SK-N-SH (cell line): ENCODE measurements around the gene CD300LG. TPM values are rescaled to one million over a fixed set of nuclear protein-coding genes. Genes with fewer than 3 reads are reported as not detected.

Experiments used
- CTCF ChIA-PET: fragments of 300-600, 350-600 bp; formaldehyde crosslinking; extraction: SDS; loops from one replicate; lab custom pipeline; 2021; lab: Yijun Ruan, JAX
- POLR2A ChIA-PET: fragments of 350-600 bp; sonication (Branson Sonifier 250); formaldehyde crosslinking; extraction: SDS; loops from one replicate; lab custom pipeline; 2020; ENCODE audit warnings: antibody characterized with exemption, inconsistent platforms; lab: Yijun Ruan, JAX
- DNase-seq: peaks from one replicate; pipeline ENCODE4 v3.0.0; 2012
- H2AFZ ChIP-seq: fragments of 200-600 bp; sonication (generic); 2 replicates; pipeline ENCODE4 v1.8.1; 2016; ENCODE audit warnings: antibody characterized with exemption, mild to moderate bottlenecking, low read depth
- H3F3A ChIP-seq: fragments of 200-600 bp; sonication (generic); replicated peaks from 2 replicates; pipeline ENCODE3; 2016; ENCODE audit warnings: antibody characterized with exemption, mild to moderate bottlenecking; ENCODE audit not compliant: insufficient read depth
- H3K27ac ChIP-seq, 2 experiments: fragments of 200-500 bp in 1 of 2; fragments of 200-600 bp in 1 of 2; sonication (Bioruptor generic) in 1 of 2; sonication (generic), shearing (Covaris generic) in 1 of 2; 2 replicates each; pipeline versions ENCODE4 v1.5.1 to v1.6.1; 2014 to 2016; ENCODE audit warnings: low read depth in 2 of 2, inconsistent platforms in 1 of 2, low read length in 1 of 2, mild to moderate bottlenecking in 1 of 2, mixed read lengths in 1 of 2
- H3K27me3 ChIP-seq: fragments of 200-600 bp; sonication (generic), shearing (Covaris generic); 2 replicates; pipeline ENCODE4 v1.6.1; 2016; ENCODE audit warnings: mixed run types; ENCODE audit not compliant: insufficient read depth
- H3K36me3 ChIP-seq, 2 experiments: fragments of 200-500 bp in 1 of 2; fragments of 200-600 bp in 1 of 2; sonication (Bioruptor generic) in 1 of 2; sonication (generic) in 1 of 2; replicated peaks in 1 of 2; 2 replicates each; pipeline versions ENCODE3 to v1.5.1; 2014 to 2016; ENCODE audit warnings: low read length in 1 of 2, mild to moderate bottlenecking in 1 of 2; ENCODE audit not compliant: insufficient read depth in 2 of 2, control insufficient read depth in 1 of 2
- H3K4me1 ChIP-seq, 2 experiments: fragments of 200-500 bp in 1 of 2; fragments of 200-600 bp in 1 of 2; sonication (Bioruptor generic) in 1 of 2; sonication (generic), shearing (Covaris generic) in 1 of 2; 2 replicates each; pipeline versions ENCODE4 v1.5.1 to v1.6.1; 2014 to 2016; ENCODE audit warnings: low read depth in 1 of 2, low read length in 1 of 2, mixed run types in 1 of 2; ENCODE audit not compliant: insufficient read depth in 2 of 2, control insufficient read depth in 1 of 2
- H3K4me2 ChIP-seq: fragments of 200-600 bp; sonication (generic), shearing (Covaris generic); 2 replicates; pipeline ENCODE4 v1.6.1; 2017; ENCODE audit warnings: mixed run types
- H3K4me3 ChIP-seq, 2 experiments: fragments of 200-500 bp in 1 of 2; fragments of 200-600 bp in 1 of 2; sonication (Bioruptor generic) in 1 of 2; sonication (generic), shearing (Covaris generic) in 1 of 2; 2 replicates each; pipeline versions ENCODE4 v1.5.1 to v1.8.1; 2014 to 2016; ENCODE audit warnings: low read depth in 2 of 2, inconsistent platforms in 1 of 2, low read length in 1 of 2, mild to moderate bottlenecking in 1 of 2, mixed read lengths in 1 of 2, moderate library complexity in 1 of 2
- H3K79me2 ChIP-seq: fragments of 200-600 bp; sonication (generic); 2 replicates; pipeline ENCODE4 v1.8.1; 2017; ENCODE audit warnings: mild to moderate bottlenecking; ENCODE audit not compliant: insufficient read depth
- H3K9ac ChIP-seq: fragments of 200-600 bp; sonication (generic); 2 replicates; pipeline ENCODE4 v1.6.1; 2017; ENCODE audit warnings: mixed run types
- H3K9me2 ChIP-seq: fragments of 200-600 bp; sonication (generic); 2 replicates; pipeline ENCODE4 v1.6.1; 2017; ENCODE audit warnings: mixed run types
- H3K9me3 ChIP-seq: fragments of 200-600 bp; sonication (generic); 2 replicates; pipeline ENCODE4 v1.6.1; 2017; ENCODE audit warnings: mixed run types, mild to moderate bottlenecking, moderate library complexity
- H4K20me1 ChIP-seq: fragments of 200-600 bp; sonication (generic); 2 replicates; pipeline ENCODE4 v1.6.1; 2017; ENCODE audit warnings: mild to moderate bottlenecking, mixed run types; ENCODE audit not compliant: insufficient read depth
- CHD2 ChIP-seq: fragments of 150-350 bp; IDR thresholded peaks from 2 replicates; pipeline ENCODE4 v1.6.1; 2018; ENCODE audit warnings: low read length; ENCODE audit not compliant: partially characterized antibody
- ELF1 ChIP-seq: IDR thresholded peaks from 2 replicates; pipeline ENCODE4 v1.4.0; 2012
- EZH2phosphoT487 ChIP-seq: fragments of 200-600 bp; sonication (generic); IDR thresholded peaks from 2 replicates; pipeline ENCODE4 v1.6.1; 2017; ENCODE audit warnings: low read depth, mixed run types, mild to moderate bottlenecking, antibody characterized with exemption, moderate library complexity, borderline replicate concordance
- GATA2 ChIP-seq: sonication (generic); formaldehyde crosslinking; IDR thresholded peaks from 2 replicates; pipeline ENCODE4 v1.5.0; 2020; ENCODE audit warnings: mild to moderate bottlenecking, missing genetic modification reagents
- JUND ChIP-seq: IDR thresholded peaks from 2 replicates; pipeline ENCODE4 v1.4.0; 2012
- MXI1 ChIP-seq: IDR thresholded peaks from 2 replicates; pipeline ENCODE4 v1.6.1; 2012; ENCODE audit warnings: mild to moderate bottlenecking, low read depth, low read length, improper control_type of control experiment
- NRF1 ChIP-seq: IDR thresholded peaks from 2 replicates; pipeline ENCODE4 v1.6.1; 2012; ENCODE audit warnings: low read depth, mild to moderate bottlenecking, low read length
- POLR2AphosphoS5 ChIP-seq: IDR thresholded peaks from 2 replicates; pipeline ENCODE4 v1.6.1; 2012; ENCODE audit warnings: low read depth, low read length
- RAD21 ChIP-seq: IDR thresholded peaks from 2 replicates; pipeline ENCODE4 v1.6.1; 2012; ENCODE audit warnings: mild to moderate bottlenecking, low read length
- RCOR1 ChIP-seq: fragments of 150-350 bp; IDR thresholded peaks from 2 replicates; pipeline ENCODE4 v1.6.1; 2017; ENCODE audit warnings: antibody characterized with exemption, low read length
- REST ChIP-seq: IDR thresholded peaks from 2 replicates; pipeline ENCODE4 v1.6.1; 2012; ENCODE audit warnings: mild to moderate bottlenecking, low read depth, low read length, moderate library complexity
- RXRA ChIP-seq: IDR thresholded peaks from 2 replicates; pipeline ENCODE4 v1.4.0; 2012; ENCODE audit warnings: low read depth, mild to moderate bottlenecking, borderline replicate concordance
- SIN3A ChIP-seq: IDR thresholded peaks from 2 replicates; pipeline ENCODE4 v1.6.1; 2012; ENCODE audit warnings: low read depth, mild to moderate bottlenecking, low read length, moderate library complexity, borderline replicate concordance
- TCF12 ChIP-seq: IDR thresholded peaks from 2 replicates; pipeline ENCODE4 v1.4.0; 2012
- YY1 ChIP-seq: IDR thresholded peaks from 2 replicates; pipeline ENCODE4 v1.4.0; 2012; ENCODE audit warnings: low read depth, mild to moderate bottlenecking
- WGBS: methylation state at CpG from one replicate; pipeline ENCODE4 v1.1.6; 2017; ENCODE audit warnings: low lambda C conversion rate; 5-methylcytosine and 5-hydroxymethylcytosine counted together
- polyA plus RNA-seq, 3 experiments: library from polyadenylated mRNA; depleted of rRNA; stranded (reverse); fragments of >200 nt; gene quantifications; 2 replicates each; pipeline ENCODE4 v1.2.3, GENCODE V29; 2012
- TF ChIP-seq, protein P1 (sequence below): IDR thresholded peaks from 2 replicates; pipeline ENCODE4 v1.4.0; 2012; ENCODE audit warnings: low read depth
- TF ChIP-seq, protein P2 (sequence below): fragments of 150-350 bp; IDR thresholded peaks from 2 replicates; pipeline ENCODE4 v1.6.1; 2017; ENCODE audit warnings: antibody characterized with exemption, low read length, low read depth, borderline replicate concordance
- TF ChIP-seq, protein P3 (sequence below): IDR thresholded peaks from 2 replicates; pipeline ENCODE4 v1.4.0; 2012; ENCODE audit warnings: low read depth, borderline replicate concordance
- TF ChIP-seq, protein P4 (sequence below): IDR thresholded peaks from 2 replicates; pipeline ENCODE4; 2012
- TF ChIP-seq, protein P5 (sequence below): fragments of 150-350 bp; IDR thresholded peaks from 2 replicates; pipeline ENCODE4 v1.6.1; 2016; ENCODE audit warnings: mild to moderate bottlenecking, low read depth, low read length

Gene CD300LG
- polyA plus RNA-seq, 1 of the 3 experiments (the other 2 are of a cell fraction): not detected

- Histone ChIP-seq H3K27ac (no peak overlapping the region), H3K27me3 (no peaks in the 10 kb centered on the region), H4K20me1 (no peaks in the 10 kb centered on the region), H3K4me3 (no peak overlapping the region), H3K9ac (no peak overlapping the region), H3K79me2 (no peaks in the 10 kb centered on the region), H3K4me2 (no peak overlapping the region)
- CTCF ChIA-PET: interaction anchor here (1.0 to 23.5 kb wide), 4 partner anchors 11 to 44 kb away, joined by 3 to 344 read pairs (median 3); partner anchors contain the start of gene CD300LG
- TF ChIP-seq TCF12: no peak
- TF ChIP-seq GATA2 (CRISPR knock-in tag): no peak
- no peak for TF ChIP-seq RXRA
- TF ChIP-seq EZH2phosphoT487: no peak
- no peak for TF ChIP-seq REST
- TF ChIP-seq, protein P1, sequence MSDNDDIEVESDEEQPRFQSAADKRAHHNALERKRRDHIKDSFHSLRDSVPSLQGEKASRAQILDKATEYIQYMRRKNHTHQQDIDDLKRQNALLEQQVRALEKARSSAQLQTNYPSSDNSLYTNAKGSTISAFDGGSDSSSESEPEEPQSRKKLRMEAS: no peak
- TF ChIP-seq SIN3A: no peak
- TF ChIP-seq, protein P2, sequence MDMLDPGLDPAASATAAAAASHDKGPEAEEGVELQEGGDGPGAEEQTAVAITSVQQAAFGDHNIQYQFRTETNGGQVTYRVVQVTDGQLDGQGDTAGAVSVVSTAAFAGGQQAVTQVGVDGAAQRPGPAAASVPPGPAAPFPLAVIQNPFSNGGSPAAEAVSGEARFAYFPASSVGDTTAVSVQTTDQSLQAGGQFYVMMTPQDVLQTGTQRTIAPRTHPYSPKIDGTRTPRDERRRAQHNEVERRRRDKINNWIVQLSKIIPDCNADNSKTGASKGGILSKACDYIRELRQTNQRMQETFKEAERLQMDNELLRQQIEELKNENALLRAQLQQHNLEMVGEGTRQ: no peak
- TF ChIP-seq RCOR1: no peak
- TF ChIP-seq, protein P3, sequence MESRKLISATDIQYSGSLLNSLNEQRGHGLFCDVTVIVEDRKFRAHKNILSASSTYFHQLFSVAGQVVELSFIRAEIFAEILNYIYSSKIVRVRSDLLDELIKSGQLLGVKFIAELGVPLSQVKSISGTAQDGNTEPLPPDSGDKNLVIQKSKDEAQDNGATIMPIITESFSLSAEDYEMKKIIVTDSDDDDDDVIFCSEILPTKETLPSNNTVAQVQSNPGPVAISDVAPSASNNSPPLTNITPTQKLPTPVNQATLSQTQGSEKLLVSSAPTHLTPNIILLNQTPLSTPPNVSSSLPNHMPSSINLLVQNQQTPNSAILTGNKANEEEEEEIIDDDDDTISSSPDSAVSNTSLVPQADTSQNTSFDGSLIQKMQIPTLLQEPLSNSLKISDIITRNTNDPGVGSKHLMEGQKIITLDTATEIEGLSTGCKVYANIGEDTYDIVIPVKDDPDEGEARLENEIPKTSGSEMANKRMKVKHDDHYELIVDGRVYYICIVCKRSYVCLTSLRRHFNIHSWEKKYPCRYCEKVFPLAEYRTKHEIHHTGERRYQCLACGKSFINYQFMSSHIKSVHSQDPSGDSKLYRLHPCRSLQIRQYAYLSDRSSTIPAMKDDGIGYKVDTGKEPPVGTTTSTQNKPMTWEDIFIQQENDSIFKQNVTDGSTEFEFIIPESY: no peak
- no peak for TF ChIP-seq ELF1
- TF ChIP-seq, protein P4, sequence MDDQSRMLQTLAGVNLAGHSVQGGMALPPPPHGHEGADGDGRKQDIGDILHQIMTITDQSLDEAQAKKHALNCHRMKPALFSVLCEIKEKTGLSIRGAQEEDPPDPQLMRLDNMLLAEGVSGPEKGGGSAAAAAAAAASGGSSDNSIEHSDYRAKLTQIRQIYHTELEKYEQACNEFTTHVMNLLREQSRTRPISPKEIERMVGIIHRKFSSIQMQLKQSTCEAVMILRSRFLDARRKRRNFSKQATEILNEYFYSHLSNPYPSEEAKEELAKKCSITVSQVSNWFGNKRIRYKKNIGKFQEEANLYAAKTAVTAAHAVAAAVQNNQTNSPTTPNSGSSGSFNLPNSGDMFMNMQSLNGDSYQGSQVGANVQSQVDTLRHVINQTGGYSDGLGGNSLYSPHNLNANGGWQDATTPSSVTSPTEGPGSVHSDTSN: no peak
- TF ChIP-seq, protein P5, sequence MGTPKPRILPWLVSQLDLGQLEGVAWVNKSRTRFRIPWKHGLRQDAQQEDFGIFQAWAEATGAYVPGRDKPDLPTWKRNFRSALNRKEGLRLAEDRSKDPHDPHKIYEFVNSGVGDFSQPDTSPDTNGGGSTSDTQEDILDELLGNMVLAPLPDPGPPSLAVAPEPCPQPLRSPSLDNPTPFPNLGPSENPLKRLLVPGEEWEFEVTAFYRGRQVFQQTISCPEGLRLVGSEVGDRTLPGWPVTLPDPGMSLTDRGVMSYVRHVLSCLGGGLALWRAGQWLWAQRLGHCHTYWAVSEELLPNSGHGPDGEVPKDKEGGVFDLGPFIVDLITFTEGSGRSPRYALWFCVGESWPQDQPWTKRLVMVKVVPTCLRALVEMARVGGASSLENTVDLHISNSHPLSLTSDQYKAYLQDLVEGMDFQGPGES: no peak
- TF ChIP-seq NRF1: no peak
- no peak for TF ChIP-seq JUND
- no peak for TF ChIP-seq CHD2
- TF ChIP-seq POLR2AphosphoS5: no peak
- TF ChIP-seq MXI1: no peak
- TF ChIP-seq RAD21: no peak
- no peak for TF ChIP-seq YY1
- TF ChIP-seq, all 33 proteins: peak for 0
- Histone ChIP-seq H3K9me3 (no peaks in the 10 kb centered on the region), H3K4me1 (peaks cover 0 to 9% of the 10 kb centered on the region in 2 experiments; a peak in 1 of 4 replicates), H3K36me3 (no peaks in the 10 kb centered on the region), H3K9me2 (no peaks in the 10 kb centered on the region), H2AFZ (no peak overlapping the region), H3F3A (no peaks in the 10 kb centered on the region)
- no peak for DNase-seq
- POLR2A ChIA-PET: no interaction called here
- WGBS: 100% methylated on average over 1 of the region's 1 CpG
Observed at GRCh38 chr17:43890240-43890639, 43.3 kb downstream of the CD300LG start.
